Measurements from ENCODE around the gene AHNAK.
A peak's percentile ranks its signal among the peaks of the same experiment; 100 is the strongest.
"Not testable (repeated sequence)": the region's sequence is repeated elsewhere in the genome, so short reads cannot be mapped to it uniquely, and the experiment has no call there.

AHNAK gene

DNA sequence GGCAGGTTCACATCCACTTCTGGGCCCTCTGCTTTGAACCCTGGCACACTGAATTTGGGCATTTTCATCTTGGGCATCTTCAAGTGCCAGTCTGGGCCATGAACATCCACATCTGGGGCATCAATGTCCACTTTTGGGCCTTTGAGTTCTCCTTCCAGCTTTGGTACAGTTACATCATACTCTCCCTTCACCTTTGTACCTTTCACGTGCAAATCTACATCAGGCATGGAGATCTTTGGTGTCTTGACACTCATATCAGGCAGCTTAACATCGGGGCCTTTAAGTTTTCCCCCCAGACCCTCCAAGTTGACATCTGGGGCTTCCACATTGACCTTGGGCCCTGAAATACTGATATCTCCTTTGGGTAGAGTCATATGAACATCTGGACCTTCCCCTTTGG is 14.5 kb downstream of the AHNAK start:
- no peak for DNase-seq (ENCODE audit: low read depth, low spot score)

DNA sequence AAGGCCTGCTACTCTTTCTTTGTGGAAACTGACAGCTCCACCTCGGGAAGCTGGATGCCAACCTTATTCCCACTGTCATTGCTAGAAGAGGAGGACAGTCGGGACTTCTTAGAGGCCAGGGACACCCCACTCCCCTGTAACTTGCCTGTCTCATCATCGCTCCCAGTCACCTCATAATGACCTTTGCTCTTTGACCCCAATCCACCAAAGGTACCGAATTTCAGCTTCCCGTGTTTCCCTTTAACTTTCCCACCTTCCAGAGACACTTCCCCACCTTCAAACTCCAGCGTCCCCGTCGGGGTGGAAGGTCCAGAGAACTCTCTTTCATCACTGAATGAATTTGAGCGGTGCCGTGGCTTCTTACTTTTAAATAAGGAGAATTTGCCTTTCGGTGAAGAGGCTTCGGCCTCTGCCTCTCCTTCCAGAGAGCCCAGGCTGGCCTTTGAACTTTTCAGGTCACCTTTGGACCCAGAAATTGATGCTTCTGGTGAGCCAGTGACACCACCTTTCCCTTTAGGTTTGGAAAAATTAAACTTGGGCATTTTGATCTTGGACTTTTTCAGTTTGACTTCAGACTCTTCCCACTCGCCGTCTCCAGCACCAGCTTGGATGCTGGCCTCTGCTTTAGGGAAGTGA is 29.8 kb downstream of the AHNAK start:
- no peak for DNase-seq (ENCODE audit: low read depth, low spot score)

DNA sequence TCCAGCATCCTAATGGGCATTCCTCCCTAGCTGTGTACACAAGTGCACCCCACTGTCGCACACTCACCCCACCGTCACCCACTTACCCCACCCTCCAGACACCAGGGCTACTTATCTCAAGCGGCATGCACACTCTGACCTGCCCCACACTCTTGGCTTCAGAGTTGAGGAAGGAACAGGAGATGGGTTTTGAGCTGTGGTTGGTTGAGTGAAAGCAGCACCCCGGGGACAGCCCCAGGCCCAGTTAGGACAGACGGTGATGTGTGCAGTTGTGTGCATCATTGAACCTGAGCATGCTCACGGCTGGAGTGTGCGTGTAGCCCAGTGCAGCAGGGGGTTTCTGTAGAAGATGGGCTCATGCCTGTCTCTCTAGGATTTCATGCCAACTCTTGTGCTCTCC is 32.5 kb downstream of the AHNAK start:
- no peak for DNase-seq (ENCODE audit: low read depth, low spot score)

DNA sequence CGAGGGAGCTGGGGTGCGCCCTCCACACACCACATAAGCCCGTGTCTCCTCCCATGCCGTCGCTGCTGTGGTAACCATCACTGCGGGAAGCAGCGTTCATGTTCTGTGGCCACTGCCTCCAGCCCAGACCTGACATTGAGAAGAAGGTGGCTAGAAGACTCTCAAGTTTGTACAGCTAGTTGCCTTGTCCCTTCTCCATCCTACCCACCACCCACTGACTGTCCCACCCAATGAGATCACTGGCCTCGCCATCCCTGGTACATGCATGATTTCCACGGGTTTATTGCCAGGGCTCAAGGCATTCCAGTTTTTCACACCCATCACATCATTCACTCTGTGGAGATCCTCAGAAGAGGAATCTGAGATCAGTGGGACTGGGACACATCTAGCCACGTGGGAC is 33.0 kb downstream of the AHNAK start:
- no peak for DNase-seq (ENCODE audit: low read depth, low spot score)

DNA sequence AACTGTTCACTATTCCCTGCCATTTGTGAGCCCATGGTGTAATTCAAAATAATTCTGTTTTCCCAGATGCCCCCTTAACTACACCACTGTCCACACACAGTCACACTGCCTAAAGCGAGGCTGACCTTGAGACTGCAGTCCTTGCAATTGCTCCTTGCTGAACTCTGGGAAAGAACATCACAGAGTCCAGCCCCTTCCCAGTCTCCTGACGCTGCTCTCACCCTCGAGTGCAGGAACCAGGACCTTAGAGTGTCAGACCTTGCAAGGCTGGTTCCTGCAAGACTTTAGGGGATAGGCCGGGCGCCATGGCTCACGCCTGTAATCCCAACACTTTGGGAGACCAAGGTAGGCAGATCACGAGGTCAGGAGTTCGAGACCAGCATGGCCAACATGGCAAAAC is 33.6 kb downstream of the AHNAK start:
- no peak for DNase-seq (ENCODE audit: low read depth, low spot score)

DNA sequence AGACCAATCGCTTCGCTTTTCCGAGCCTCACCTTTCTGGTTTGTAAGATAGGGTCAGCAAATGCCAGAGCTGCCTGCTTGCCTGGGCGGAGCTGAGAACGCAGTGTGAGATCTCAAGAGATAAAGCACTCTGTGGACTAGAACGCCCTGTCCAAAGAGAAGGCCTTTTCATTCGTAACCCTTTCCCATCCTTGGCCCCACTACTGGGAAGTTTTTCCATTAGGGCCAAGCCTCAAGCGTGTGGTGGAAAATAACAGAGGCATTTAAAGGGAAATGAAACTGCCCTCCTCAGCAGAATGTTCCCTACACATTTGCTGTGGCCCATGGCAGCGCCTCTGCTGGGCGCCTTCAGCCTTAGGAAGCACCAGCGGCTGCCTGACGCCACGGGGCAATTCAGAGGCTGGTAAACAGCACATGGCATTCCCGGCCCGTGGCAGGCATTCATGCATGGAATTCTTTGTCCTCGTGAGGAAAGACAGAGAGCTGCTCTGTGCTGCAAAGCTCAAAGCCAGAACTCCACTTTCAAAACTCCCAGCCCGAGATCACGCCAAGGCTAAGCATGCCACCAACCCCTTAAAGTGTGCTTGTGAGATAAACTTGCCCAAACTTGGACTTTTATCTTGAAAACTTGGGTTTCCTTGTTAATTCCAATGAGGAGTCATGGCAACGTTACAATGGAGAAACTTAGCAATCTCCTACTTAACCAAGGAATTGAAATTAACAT is 38.1 kb downstream of the AHNAK start:
- DNase-seq (ENCODE audit: low read depth, low spot score) = peak; percentile 96

DNA sequence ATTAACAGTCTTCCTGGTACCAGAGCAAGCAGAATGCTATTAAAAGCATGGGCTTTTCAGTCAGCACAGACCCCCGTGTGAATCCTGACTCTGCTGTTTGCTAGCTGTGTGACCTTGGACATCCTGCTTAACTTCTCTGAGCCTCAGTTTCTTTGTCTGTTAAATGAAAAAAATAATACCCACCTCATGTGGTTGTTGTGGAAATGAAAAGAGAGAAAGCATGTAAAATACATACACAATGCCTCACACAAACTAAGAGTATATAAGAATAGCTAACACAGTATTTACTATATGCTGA is 39.5 kb downstream of the AHNAK start:
- no peak for DNase-seq (ENCODE audit: low read depth, low spot score)

DNA sequence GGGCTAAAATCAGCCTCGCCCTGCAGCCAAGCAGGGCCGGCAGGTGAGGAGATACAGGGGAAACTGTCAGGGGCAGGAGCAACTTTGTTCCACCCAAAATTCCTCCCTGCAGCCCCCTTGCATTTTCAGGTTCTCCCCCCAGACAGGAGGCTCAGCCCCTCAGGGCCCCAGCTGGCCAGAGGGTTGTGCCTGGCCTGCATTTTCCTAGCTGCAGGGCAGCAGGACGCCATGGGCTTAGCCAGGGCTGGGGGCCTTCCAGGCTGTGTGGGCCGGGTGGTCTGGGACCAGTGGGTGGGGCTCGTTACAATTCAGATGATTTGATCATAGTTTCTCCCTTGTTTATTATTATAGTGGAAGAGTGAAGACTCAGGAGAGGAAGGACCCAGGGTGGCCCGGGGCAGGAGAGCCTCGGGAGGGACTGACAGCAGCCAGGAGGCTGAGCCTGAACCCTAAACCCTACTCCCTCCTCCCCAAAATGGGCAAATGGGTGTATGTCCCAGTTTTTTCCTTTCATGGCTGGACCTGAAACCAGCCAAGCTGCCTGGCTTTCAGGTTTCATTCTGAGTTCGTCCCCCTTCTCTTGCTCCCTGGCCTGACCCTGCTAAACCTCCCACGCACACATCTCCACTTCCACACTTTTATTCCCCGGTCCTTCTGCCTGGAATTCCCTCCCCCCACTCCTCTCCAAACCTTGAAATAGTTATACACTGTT is 40.0 kb downstream of the AHNAK start:
- no peak for DNase-seq (ENCODE audit: low read depth, low spot score)

DNA sequence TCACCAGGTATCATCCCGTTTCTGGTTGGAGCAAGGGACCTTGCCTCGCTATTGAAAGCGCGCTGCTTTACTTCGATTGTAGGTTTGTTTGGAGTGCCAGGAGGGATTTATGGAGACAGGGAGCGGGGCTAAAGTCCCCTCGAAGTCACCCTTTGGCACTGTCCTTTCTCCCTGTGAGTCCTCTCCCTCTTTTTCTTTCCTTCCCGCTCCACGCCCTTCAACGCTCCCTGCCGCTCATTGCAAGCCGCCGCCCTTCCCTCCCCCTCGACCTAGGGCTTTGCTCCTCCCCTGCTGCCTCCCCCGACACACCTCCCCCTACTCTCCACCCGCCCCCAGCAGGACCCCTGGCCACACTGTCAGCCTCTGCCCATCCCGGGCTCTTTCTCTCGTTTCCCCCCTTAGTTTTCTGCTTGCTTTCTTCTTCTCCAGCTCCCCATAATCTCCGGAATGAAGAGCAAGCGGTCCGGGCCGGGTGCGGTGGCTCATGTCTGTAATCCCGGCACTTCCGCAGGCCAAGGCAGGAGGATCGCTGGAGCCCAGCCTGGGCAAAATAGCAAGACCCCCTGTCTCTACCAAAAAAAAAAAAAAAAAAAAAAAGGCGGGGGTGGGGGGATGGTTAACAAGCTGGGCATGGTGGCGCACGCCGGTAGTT is 41.0 kb downstream of the AHNAK start:
- DNase-seq (ENCODE audit: low read depth, low spot score) = peak; percentile 72

DNA sequence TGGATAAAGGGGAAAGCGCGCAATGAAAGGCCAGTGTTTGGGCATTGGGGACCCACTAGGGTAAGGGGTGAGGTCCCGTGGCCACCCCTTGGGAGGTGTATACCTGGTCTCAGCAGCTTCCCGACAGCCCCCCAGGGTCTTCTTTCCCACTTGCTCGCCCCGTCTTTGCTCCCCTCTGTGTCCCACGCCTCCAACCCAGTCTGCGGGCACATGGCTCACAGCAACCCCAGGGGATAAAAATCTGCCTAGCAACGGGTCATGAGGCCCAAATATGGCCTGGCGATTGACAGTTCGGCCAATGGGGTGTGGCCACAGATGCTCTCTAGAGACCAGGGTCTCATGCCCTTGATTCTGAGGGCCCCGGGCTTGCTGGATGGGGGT is 41.6 kb downstream of the AHNAK start:
- no peak for DNase-seq (ENCODE audit: low read depth, low spot score)

DNA sequence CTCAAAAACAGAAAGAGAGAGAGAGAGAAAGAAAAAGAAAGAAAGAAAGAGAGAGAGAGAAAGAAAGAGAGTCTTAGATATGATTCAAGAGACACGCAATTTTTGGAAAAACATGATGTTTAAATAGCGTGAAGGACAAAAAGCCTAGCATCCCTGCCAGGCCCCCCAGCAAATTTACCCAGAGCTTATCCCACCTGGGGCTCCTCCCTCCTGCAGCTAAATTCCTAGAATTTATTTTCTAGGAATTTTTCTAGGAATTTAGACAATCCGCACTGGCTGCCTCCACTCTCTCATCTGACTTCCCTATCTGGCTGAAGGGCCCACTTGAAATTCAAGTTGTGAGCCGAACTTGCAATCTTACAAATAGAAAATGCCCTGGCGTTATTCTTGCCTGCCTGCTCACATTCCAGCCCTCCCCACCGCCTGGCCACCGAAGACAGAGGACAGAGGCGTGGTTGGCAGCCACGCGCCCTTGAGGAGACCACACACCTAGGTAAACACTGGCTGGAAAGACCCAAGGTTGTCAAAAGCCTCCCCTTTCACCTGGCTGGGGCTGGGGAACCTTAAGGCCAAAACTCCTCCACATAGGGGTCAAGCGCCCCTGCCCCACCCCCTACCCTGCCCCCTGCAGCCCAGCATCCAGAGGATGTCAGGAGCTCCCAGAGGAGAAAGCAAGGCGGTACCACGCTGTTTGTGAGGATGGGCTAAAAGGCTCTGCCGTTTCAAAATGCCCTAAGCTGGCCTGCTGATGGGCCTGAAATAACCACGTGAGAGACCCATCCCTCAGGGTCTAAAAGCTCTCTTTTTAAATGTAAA is 42.2 kb downstream of the AHNAK start:
- DNase-seq (ENCODE audit: low read depth, low spot score) = peak; percentile 79

DNA sequence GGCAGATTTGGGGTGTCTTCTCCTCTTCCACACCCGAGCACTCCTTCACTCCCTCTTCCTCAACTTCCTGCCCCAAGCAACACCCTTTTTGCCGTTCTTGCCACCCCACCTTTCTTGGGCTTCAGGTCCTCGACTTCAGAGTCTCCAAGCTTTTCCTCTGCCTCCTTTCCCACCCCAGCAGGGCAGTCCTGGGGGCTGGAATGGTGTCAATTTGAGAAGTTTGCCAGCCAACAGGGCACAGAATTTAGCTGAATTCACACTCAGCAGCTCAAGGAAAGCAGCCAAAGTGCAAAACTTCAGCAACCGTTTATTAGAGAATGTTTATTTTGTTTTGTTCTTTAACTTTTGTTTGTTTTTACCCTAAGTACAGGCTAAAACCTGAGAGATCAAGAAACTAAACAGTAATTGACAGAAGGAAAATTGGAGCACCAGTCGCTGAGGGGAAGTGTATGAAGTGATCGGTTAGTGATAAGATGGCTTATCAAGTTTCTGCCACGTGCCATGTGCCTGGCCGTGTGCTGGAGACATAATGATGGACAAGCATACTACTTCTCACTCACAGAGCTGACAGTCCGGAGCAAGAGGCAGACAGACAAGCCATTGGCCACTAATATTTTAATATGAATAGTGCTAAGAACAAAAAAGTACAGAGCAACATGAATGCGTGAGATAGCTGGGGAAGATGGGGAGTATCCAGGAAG is 44.4 kb downstream of the AHNAK start:
- no peak for DNase-seq (ENCODE audit: low read depth, low spot score)

DNA sequence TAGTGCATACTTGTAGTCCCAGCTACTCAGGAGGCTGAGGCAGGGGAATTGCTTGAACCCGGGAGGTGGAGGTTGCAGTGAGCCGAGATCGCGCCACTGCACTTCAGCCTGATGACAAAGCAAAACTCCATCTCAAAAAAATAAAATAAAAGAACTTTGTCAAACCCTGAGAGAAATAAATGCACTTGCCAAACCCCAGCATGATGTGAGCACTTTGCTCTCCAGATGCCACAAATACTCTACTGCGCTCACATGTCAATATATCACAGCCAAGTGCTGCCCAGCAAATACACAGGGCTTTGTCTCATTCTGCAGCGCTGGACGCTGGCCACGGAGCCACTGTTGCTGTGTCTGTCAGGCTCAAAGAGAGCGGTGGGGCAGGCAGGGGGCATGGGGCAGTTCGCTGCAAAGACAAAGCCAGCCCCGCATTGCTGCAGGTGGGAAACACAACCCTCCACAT is 45.1 kb downstream of the AHNAK start:
- no peak for DNase-seq (ENCODE audit: low read depth, low spot score)

DNA sequence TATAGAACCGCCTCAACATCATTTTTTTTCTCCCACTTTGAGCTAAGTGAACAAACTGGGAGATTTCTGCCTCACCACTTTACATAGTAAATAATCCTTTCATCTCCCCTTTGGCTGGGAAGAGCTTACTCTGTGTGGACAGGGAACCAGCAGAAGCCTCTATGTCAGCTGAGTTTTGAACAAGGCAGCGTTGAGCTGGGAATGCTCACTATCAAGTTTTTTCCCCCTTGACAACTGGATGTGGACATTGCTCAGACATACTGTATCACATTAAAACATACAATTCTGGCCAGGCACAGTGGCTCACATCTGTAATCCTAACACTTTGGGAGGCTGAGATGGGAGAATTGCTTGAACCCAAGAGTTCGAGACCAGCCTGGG is 46.0 kb downstream of the AHNAK start:
- DNase-seq (ENCODE audit: low read depth, low spot score) = no peak

DNA sequence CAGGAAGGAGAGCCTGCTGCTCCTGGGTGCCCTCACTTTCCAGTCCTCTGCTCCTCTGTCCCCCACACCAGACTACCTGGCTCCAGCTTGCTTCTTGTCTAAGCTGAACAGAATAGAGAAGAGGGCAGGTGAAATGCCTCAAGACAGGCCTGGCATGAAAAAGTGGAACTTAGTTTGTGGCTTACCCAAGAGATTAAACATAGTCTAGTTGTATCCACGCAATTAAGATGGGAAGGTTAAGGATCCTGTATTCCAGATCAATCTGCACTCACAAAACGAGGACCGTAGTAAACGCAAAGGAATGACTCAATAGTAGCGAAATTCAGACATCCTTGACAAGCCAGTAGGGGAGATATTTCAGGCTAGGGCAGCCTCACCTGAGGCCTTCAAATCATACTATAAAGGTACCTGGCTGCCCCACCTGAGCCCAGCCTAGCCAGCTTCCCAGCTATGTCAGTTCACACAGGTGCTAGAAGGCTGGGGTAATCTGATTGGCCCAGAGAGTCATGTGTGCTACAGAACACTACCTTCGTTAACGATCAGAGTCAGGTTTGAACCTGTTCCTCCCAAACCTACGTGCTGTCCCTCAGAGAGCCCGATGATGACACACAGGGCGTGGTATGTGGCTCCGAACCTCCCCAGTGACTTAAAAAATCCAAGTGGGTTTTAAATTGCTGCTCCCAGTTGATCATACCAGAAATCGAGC is 46.5 kb downstream of the AHNAK start:
- peak; percentile 81 for DNase-seq (ENCODE audit: low read depth, low spot score)

DNA sequence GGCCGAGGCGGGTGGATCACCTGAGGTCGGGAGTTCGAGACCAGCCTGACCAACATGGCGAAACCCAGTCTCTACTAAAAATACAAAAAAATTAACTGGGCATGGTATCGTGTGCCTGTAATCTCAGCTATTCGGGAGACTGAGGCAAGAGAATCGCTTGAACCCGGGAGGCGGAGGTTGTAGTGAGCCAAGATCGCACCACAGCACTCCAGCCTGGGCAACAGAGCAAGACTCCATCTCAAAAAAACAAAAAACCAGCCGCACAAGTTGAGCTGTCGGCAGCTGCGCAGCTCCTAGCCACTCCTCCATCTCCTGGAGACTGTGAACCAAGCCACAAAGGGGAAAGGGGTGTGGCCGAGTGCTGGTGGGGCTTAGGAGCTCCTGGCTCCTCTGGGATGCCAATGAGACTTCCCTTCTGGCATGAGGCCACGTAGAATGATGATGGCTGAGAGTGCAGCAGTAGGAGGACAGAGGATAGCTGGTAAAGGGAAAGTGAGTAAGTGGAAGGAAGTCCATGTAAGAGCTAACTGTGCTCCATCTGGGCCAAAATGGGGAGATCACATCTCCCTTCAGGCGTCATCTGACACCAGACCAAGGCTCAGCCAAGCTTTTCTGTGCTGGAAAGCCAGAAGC is 47.2 kb downstream of the AHNAK start:
- DNase-seq (ENCODE audit: low read depth, low spot score) = not testable (repeated sequence)

DNA sequence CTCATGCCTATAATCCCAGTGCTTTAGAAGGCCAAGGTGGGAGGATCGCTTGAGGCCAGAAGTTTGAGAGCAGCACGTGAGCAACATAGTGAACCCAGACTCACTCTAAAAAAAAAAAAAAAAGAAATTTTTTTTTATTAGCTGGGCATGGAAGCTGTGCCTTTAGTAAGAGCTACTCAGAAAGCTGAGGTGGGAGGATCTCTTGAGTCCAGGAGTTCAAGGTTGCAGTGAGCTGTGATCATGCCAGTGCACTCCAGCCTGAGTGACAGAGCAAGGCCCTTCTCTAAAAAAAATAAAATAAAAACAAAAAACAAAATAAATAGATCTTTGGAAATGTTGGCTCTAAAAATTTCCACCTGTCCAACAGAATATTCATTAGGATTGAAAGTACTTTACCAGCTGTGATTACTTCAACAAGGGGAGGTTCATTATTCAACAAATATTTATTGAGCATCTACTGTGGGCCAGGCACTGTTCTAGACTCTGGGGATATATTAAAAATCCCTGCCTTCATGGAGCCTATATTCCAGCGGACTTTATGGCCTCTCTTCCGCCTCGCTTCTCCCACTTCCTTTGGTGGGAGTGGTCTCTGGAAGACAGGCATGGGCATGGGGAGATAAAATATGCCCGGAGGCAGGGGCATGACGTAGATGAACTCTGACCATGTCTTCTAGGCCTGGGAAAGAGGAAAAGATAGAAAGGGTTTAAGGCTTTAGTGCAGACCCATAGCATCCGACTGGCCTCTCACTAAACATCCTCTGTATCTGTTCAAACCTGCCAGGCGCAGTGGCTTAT is 47.9 kb downstream of the AHNAK start:
- no peak for DNase-seq (ENCODE audit: low read depth, low spot score)

DNA sequence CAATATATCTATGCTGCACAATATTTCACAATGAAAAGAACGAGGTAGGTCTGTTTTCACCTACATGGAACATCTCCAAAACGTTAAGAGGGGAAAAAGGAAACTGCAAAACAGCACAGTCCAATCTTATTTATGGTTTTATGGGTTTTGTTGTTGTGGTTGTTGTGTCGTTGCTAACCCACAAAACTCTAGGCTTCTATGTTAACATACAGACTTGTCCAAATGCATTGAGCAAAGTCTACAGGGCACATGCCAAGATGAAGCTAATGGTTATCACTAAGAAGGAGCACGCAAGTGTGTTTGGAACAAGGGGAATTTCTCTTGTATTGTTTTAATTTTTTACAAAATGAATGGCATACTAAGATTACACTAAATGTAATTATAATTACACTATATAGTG is 48.6 kb downstream of the AHNAK start:
- DNase-seq (ENCODE audit: low read depth, low spot score) = no peak

DNA sequence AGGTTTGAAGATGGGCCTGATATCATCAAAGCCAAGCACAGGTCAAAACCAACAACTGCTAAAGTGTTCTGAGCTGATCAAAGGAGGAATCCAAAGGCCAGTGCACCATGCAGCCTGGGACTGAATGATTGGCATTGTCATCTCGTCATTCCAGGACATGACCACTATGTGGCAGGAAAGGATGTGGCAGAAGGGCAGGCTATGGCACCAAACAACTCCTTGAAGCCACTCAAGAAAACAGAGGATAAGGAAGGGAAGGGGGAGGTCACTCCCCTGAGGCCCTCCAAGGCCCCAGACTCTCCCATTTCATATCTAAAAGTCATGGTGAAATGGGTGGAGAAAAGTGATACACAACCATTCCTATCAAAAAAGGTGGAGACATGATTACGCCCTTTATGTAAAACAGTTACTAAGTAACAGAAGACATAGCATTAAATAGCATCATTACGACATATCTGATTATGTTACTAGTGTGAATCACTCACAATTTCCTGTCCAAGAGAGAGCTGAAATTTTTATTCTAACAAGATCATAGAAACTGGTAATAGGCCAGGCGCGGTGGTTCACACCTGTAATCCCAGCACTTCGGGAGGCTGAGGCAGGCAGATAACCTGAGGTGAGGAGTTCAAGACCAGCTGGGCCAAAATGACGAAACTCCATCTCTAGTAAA is 49.3 kb downstream of the AHNAK start:
- no peak for DNase-seq (ENCODE audit: low read depth, low spot score)
